Suppressor macrophage treated with lipopolysaccharide for 1 hour (primary cell): ENCODE measurements around the gene SNTG2.

Experiments
- DNase-seq, 3 donors: peaks; one replicate each; pipeline ENCODE4 v3.0.0-alpha.2; 2020 to 2022

Gene SNTG2

DNA sequence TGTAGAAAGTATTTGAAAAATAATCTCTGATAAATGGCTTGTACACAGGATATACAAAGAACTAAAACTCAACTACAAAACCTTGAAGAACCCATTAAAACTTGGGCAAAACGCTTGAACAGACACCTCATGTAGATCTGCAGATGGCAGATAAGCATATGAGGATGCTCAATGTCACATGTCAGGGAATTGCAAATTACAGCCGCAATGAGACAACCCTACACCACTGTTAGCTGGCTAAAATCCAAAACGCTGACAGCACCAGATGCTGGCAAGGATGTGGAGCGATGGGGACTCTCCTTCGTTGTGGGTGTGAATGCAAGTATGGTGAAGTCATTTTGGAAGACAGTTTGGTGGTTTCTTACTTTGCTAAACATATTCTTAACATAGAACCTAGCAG, 53.7 kb downstream of the SNTG2 start:
- no peak for DNase-seq

- DNase-seq: peak in 1 of 3 donors; percentile 0
These were observed 59.8 kb downstream of the SNTG2 start for GRCh38 chr2:1010415-1010930.

DNA sequence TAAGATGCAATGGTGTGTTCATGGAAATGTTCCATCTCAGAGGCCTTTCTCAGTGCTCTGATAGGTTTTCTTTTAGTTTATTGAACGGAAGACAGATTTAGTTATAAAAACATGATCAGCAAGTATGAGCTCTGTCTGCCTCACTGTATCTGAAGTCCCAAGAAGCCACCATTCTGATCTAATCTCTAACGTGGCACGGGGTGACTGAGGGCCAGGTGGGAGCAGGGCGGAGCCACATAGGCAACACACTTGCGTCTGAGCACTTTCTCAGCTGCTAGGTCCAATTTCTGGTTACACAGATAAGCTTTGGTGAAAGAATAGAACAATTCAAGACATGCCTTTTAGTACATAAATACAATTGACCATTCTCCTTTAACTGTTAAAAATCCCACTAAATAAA, 60.4 kb downstream of the SNTG2 start:
- no peak for DNase-seq

GRCh38 chr2:1011985-1012384, 61.3 kb downstream of the SNTG2 start:
- no peak for DNase-seq

GRCh38 chr2:1014802-1015201, 64.2 kb downstream of the SNTG2 start:
- DNase-seq: no peak

- no peak for DNase-seq
These were observed 65.9 kb downstream of the SNTG2 start for GRCh38 chr2:1016500-1016899.

DNA sequence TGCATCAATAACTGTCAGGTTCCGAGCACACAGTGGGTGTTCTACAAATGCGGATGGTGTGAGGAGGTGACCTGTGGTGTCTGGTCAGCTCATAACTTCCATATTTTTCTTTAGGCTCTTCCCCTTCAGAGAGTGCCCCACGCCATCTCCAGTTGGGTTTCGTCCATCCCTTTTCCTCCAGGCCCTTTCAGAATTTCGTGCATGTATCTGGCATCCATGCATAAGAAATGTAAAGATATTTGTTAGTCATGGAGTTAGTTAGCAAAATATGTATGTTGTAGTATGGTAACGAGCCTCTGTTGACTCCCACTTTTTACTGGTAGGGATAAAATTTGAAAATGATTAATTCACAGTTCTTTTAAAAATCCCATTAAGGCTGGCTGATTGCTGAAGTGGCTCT, 67.2 kb downstream of the SNTG2 start:
- DNase-seq: no peak

DNA sequence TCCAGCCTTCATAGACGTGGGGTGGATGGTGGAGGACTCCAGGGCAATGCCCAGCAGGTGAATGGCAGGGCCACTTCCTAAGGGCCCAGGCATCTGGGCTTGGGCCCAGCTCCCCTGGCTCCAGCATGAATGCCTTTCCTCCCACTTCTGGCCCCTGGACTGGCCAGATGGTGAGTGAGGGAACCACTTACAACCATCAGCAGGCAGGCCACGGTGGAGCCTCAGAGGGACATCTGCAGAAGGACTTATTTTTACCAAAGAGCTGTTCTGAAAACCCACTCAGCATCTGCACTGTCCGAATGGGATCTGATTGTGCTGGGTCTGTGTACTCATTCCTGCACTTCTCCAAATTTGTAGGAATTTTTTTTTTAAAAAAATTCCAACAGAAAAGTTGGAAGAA, 69.6 kb downstream of the SNTG2 start:
- no peak for DNase-seq

DNA sequence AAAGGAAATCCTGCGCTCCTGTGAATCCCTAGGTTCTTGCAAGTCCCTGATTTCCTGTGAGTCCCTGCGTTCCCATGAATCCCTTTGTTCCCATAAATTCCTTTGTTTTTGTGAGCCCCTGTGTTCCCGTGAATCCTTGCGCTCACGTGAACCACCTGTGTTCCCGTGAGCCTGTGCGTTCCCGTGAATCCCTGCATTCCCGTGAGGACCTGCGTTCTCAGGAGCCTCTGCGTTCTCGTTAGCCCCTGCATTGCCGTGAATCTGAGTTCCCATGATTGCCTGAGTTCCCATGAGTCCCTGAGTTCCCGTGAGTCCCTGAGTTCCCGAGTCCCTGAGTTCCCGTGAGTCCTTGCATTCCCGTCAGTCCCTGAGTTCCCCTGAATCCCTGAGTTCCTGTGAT, 71.5 kb downstream of the SNTG2 start:
- no peak for DNase-seq

- DNase-seq: no peak
These were observed 74.3 kb downstream of the SNTG2 start for GRCh38 chr2:1024981-1025380.

DNA sequence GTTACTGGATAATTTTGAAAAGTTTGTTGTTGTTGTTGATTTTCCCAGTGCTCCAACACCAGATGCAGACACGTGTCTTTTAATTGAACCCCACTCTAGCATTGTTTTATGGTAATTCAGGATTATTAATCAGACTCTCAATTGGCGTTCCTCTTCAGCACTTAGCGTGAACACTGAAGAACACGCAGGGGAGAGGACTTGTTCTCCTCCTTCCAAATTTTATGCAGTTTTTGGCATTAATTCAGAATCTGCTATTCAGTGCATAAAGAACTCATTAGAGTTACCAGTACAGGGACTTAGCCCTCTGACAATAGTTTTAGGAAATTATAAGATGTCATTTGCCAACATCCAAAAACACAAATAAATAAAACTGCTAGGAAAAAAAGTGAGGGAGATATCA, 75.5 kb downstream of the SNTG2 start:
- no peak for DNase-seq

GRCh38 chr2:1028831-1029230, 78.2 kb downstream of the SNTG2 start:
- DNase-seq: no peak

DNA sequence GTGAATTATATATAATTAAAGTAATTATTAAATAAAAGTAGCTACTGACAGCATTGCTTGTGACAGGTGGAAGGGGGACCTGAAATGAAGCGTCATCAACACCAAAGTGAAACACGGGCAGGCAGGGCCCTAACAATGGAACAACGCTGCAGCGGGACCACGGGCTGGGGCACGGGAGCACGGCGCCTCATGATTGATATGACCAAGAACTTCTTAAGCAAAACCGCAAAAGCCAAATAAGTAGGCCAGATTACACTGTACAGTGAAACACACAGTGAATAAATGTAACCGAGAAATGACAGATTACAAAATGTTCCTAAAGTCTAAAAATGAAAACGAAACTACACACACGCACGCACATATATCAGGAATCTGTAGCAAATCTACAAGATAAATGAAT, 81.4 kb downstream of the SNTG2 start:
- DNase-seq: no peak

DNA sequence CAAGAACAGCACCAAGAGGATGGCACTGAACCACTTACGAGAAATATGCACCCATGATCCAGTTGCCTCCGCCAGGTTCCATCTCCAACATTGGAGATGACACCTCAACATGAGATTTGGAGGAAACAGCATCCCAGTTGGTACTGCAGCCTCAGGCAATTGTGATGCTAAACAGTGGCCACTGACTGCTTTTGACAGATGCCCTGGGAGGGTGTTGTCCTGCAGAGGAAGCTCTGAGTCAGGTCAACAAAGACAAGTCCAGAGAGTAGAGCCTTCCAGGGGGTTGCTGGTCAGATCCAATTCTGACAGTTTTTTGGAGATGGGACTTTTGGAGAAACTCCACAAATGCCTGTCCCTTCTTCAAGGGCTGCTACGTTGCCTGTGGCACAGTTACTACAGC, 82.4 kb downstream of the SNTG2 start:
- DNase-seq: no peak

DNA sequence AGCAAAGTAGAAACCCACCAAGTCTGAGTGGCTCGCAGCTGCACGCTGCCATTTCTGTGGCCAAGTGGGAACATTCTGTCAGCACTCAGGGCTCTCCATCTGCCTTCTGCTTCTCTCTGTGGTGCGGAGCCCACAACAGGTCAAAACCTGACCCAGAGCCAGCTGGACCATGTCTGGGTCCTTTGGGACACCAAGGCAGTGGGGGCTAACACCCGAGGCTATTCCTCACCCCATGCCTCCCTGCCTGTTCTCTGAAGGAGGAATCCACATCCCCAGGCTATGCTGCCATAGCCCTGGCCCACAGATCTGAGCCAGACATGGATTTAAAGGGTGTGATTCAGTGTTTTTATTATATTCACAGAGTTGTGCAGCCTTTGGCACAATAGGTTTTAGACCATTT, 86.4 kb downstream of the SNTG2 start:
- no peak for DNase-seq

GRCh38 chr2:1039549-1039948, 88.9 kb downstream of the SNTG2 start:
- no peak for DNase-seq

DNA sequence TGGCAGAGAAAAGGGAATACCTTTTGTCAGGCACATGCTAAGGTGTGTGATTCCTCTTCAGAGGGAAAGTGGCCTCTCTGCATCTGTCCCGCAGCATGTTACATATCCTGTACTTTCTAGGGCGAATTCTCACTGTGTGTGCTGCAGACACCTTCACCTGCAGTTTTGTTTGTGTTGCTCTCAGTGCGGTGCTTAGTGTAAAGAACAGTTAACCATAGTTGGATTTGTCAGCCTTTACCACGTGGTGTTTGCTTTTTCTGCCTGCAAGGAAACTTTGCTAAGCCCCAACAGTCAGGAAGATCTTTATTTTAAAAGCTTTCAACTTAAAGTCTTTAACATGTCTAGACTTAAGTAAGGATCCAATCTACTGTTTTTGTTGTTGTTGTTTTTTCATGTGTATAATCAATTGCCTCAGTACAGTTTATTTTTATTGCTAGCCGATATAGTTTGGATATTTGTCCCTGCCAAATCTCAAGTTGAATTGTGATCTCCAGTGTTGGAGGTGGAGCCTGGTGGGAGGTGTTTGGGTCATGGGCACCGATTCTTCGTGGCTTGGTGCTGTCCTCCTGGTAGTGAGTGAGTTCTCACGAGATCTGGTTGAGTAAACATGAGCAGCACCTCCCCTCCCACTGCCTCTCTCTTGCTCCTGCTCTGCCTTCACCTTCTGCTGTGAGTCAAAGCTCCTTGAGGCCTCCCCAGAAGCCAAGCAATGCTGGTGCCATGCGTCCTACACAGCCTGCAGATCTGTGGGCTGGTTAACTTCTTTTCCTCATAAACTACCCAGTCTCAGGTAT, 90.6 kb downstream of the SNTG2 start:
- DNase-seq: no peak

DNA sequence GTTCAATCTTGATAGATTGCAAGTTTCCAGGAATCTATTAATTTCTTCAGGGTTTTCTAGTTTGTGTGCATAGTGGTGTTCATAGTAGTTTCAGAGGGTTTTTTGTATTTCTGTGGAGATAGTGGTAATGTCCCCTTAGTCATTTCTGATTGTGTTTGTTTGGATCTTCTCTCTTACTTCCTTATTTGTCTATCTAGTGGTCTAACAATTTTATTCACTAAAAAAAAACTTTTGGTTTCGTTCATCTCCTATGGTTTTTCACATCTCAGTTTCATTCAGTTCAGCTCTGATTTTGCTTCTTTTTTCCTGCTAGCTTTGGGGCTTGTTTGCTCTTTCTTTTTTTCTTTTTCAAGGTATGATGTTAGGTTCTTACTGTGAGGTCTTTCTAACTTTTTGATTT, 94.5 kb downstream of the SNTG2 start:
- DNase-seq: no peak

DNA sequence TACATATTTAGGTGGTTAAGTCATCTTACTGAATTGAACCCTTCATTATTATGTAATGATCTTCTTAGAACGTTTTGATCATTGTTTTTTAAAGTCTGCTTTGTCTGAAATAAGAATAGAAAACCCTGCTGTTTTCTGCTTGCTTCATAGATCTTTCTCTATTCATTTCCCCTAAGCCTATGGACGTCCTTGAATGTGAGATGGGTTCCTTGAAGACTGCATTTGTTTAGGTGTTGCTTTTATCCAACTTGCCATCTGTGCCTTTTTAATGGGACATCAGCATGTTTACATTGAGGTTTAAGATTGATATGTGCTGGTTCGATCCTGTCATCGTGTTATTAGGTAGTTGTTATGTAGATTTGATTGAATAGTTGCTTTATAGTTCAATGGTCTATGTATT, 95.4 kb downstream of the SNTG2 start:
- DNase-seq: no peak

DNA sequence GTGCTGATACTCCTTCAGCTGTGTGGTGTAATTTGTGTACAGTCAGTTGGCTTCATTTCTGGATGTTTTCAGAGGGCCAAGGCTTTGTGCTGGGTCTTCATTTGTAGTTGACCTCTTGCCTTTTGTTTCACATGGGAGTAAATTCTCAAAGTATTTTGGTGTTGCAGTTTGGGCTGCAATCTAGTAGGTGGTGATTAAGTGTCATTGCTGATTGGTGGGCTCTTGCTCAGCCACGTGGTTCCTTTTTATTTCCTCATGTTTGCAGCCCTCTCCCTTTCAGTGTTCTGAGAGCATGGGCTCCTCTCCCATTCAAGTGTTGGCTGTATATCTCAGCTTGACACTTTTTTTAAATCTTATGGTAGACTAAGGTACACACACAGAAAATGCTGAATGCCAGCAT, 96.8 kb downstream of the SNTG2 start:
- no peak for DNase-seq

GRCh38 chr2:1049691-1050090, 99.0 kb downstream of the SNTG2 start:
- DNase-seq: no peak

DNA sequence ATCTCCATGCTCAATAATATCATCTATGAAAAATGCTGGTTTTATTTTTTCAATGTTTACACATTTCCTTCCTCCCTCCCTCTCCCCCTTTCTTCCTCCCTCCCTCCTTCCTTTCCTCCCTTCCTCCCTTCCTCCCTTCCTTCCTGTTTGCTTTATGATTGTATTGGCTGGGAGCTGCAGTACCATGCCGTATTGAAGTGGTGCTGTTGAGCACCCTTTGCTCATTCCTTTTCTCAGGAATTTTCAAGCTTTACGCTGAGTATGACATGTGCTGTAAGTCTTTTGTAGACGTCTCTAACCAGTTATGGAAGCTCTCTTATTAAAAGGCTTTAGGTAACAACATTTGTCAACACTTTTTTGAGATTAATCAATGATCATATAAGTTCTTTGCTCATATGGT, 100.4 kb downstream of the SNTG2 start:
- DNase-seq: no peak

DNA sequence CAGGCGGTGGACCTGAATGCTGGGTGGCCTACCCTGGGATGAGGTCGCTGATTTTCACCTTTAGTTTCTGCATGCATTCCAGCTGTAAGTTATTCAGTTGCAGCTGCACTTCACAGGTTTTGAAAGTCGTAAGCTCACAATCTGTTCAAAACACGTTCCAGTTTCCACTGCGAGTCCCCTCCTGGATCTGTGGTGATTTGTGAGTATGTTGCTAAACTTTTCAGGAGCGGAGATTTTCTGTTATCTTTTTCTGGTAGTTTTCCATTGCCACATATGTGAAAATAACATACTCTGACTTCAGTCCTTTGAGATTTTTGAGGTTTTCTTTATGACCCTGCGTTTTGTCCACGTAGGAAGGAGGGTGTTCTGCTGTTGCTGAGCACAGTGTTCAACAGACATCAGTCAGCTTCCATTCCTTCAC, 102.1 kb downstream of the SNTG2 start:
- no peak for DNase-seq

- DNase-seq: no peak
These were observed 103.1 kb downstream of the SNTG2 start for GRCh38 chr2:1053786-1054185.

DNA sequence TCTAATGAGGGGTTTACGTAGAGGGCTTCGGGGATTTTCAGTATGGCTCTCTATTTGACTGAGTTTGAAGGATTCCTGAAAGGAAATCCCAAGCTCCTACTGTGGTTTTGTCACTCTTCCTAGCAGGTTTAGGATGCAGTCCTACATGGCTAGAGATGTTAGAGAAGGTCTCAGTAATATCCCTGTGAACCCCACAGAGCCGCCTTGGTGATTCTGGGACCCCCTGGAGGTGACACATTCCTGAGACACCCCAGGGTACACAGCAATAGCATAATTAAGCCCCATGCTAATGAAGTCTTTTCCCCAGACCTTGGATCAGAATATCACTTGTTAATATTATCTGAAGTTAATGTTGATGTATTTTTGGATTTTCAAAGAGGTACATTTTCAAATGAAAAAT, 103.8 kb downstream of the SNTG2 start:
- DNase-seq: no peak
